H9 (cell line): Measurements from ENCODE around the gene HNRNPF. TPM values are rescaled to one million over a fixed set of nuclear protein-coding genes. Genes with fewer than 3 reads are reported as not detected.
A peak's percentile ranks its signal among the peaks of the same experiment; 100 is the strongest.

Experiments used
- DNase-seq: peaks from one replicate; pipeline ENCODE4 v3.0.0-alpha.2; 2017
- H2AFZ ChIP-seq: one replicate; pipeline ENCODE4 v1.6.1; 2013; ENCODE audit warnings: mild to moderate bottlenecking, low read length, control low read depth, moderate library complexity
- H2AK5ac ChIP-seq: 2 replicates; pipeline ENCODE4 v1.6.1; 2013; ENCODE audit warnings: low read length, control low read depth, mixed read lengths; ENCODE audit not compliant: insufficient read length
- H2BK120ac ChIP-seq: one replicate; pipeline ENCODE4 v1.6.1; 2013; ENCODE audit warnings: low read depth, mild to moderate bottlenecking, low read length, control low read depth, inconsistent platforms; ENCODE audit not compliant: poor library complexity, severe bottlenecking
- H2BK12ac ChIP-seq: 2 replicates; pipeline ENCODE4 v1.6.1; 2013; ENCODE audit warnings: low read length, control low read depth, mixed read lengths, low read depth; ENCODE audit not compliant: insufficient read length
- H2BK15ac ChIP-seq: 2 replicates; pipeline ENCODE4 v1.6.1; 2013; ENCODE audit warnings: low read depth, low read length, control low read depth
- H2BK20ac ChIP-seq: one replicate; pipeline ENCODE4 v1.6.1; 2013; ENCODE audit warnings: low read depth, mild to moderate bottlenecking, low read length, control low read depth, inconsistent platforms; ENCODE audit not compliant: poor library complexity, severe bottlenecking
- H2BK5ac ChIP-seq: 2 replicates; pipeline ENCODE4 v1.6.1; 2013; ENCODE audit warnings: low read length, control low read depth, mixed read lengths; ENCODE audit not compliant: insufficient read length
- H3K14ac ChIP-seq: 2 replicates; pipeline ENCODE4 v1.6.1; 2013; ENCODE audit warnings: low read length, control low read depth; ENCODE audit not compliant: insufficient read depth
- H3K18ac ChIP-seq: 2 replicates; pipeline ENCODE4 v1.6.1; 2013; ENCODE audit warnings: low read depth, mild to moderate bottlenecking, mixed read lengths, low read length, control low read depth; ENCODE audit not compliant: insufficient read length
- H3K23ac ChIP-seq: 2 replicates; pipeline ENCODE4 v1.6.1; 2013; ENCODE audit warnings: low read length, control low read depth, mixed read lengths, low read depth; ENCODE audit not compliant: insufficient read length
- H3K23me2 ChIP-seq: 2 replicates; pipeline ENCODE4 v1.6.1; 2013; ENCODE audit warnings: low read depth, mild to moderate bottlenecking, mixed read lengths, low read length, control low read depth; ENCODE audit not compliant: insufficient read length, poor library complexity, severe bottlenecking
- H3K27ac ChIP-seq: 2 replicates; pipeline ENCODE4 v1.5.1; 2013; ENCODE audit warnings: low read length, control low read depth, mixed read lengths, low read depth; ENCODE audit not compliant: insufficient read length
- H3K27me3 ChIP-seq: 2 replicates; pipeline ENCODE4 v1.6.1; 2013; ENCODE audit warnings: low read length, control low read depth, inconsistent platforms; ENCODE audit not compliant: insufficient read depth
- H3K4ac ChIP-seq: 2 replicates; pipeline ENCODE4 v1.6.1; 2013; ENCODE audit warnings: low read depth, mild to moderate bottlenecking, control low read depth, inconsistent platforms, low read length, moderate library complexity
- H3K4me1 ChIP-seq: 2 replicates; pipeline ENCODE4 v1.6.1; 2013; ENCODE audit warnings: low read length, control low read depth, inconsistent platforms; ENCODE audit not compliant: insufficient read depth
- H3K4me2 ChIP-seq: 2 replicates; pipeline ENCODE4 v1.6.1; 2013; ENCODE audit warnings: low read length, control low read depth, mixed read lengths; ENCODE audit not compliant: insufficient read length, insufficient read depth
- H3K56ac ChIP-seq: 2 replicates; pipeline ENCODE4 v1.6.1; 2013; ENCODE audit warnings: low read depth, mild to moderate bottlenecking, mixed read lengths, low read length, control low read depth; ENCODE audit not compliant: insufficient read length
- H3K79me1 ChIP-seq: 2 replicates; pipeline ENCODE4 v1.6.1; 2013; ENCODE audit warnings: low read depth, mild to moderate bottlenecking, moderate library complexity, low read length, control low read depth, inconsistent platforms; ENCODE audit not compliant: insufficient read depth, poor library complexity, severe bottlenecking
- H3K79me2 ChIP-seq: 2 replicates; pipeline ENCODE4 v1.6.1; 2013; ENCODE audit warnings: low read length, control low read depth, inconsistent platforms; ENCODE audit not compliant: insufficient read depth
- H3K9ac ChIP-seq: 2 replicates; pipeline ENCODE4 v1.6.1; 2013; ENCODE audit warnings: low read length, control low read depth, mixed read lengths; ENCODE audit not compliant: insufficient read length; ENCODE audit errors: extremely low read depth
- H3K9me3 ChIP-seq: one replicate; pipeline ENCODE4 v1.6.1; 2013; ENCODE audit warnings: low read depth, low read length, inconsistent platforms; ENCODE audit not compliant: control insufficient read depth
- H3T11ph ChIP-seq: one replicate; pipeline ENCODE4 v1.6.1; 2013; ENCODE audit warnings: mild to moderate bottlenecking, low read length, control low read depth, inconsistent platforms
- H4K20me1 ChIP-seq: one replicate; pipeline ENCODE4 v1.6.1; 2013; ENCODE audit not compliant: control insufficient read depth, insufficient read length, insufficient read depth
- H4K5ac ChIP-seq: 2 replicates; pipeline ENCODE4 v1.6.1; 2013; ENCODE audit warnings: low read depth, mild to moderate bottlenecking, mixed read lengths, low read length, control low read depth; ENCODE audit not compliant: insufficient read length
- H4K8ac ChIP-seq: replicated peaks from 2 replicates; pipeline ENCODE4 v1.6.1; 2013; ENCODE audit warnings: low read length, control low read depth, mixed read lengths, low read depth; ENCODE audit not compliant: insufficient read length
- H4K91ac ChIP-seq: 2 replicates; pipeline ENCODE4 v1.6.1; 2013; ENCODE audit warnings: low read depth, mild to moderate bottlenecking, moderate library complexity, mixed read lengths, low read length, control low read depth; ENCODE audit not compliant: insufficient read length
- H3K27ac Mint-ChIP-seq, 3 experiments: 2 replicates in 2 of 3; 3 replicates in 1 of 3; pipeline ENCODE4 v1.8.0; 2020 to 2021; ENCODE audit warnings: mixed read lengths in 3 of 3, mild to moderate bottlenecking in 1 of 3, moderate library complexity in 1 of 3
- H3K27me3 Mint-ChIP-seq: 2 replicates; pipeline ENCODE4 v1.8.0; 2021; ENCODE audit warnings: low read depth, mild to moderate bottlenecking, moderate library complexity, mixed read lengths
- H3K36me3 Mint-ChIP-seq, 3 experiments: 2 replicates in 2 of 3; 3 replicates in 1 of 3; pipeline ENCODE4 v1.8.0; 2020 to 2021; ENCODE audit warnings: low read depth in 3 of 3, mixed read lengths in 3 of 3; ENCODE audit not compliant: insufficient read depth in 1 of 3
- H3K4me1 Mint-ChIP-seq, 2 experiments: 2 replicates each; pipeline ENCODE4 v1.8.0; 2020; ENCODE audit warnings: mixed read lengths in 2 of 2
- H3K4me3 Mint-ChIP-seq, 2 experiments: 2 replicates in 1 of 2; 3 replicates in 1 of 2; pipeline ENCODE4 v1.8.0; 2020 to 2021; ENCODE audit warnings: mild to moderate bottlenecking in 2 of 2, mixed read lengths in 2 of 2, moderate library complexity in 1 of 2
- H3K9me3 Mint-ChIP-seq, 2 experiments: 2 replicates in 1 of 2; 3 replicates in 1 of 2; pipeline ENCODE4 v1.8.0; 2020; ENCODE audit warnings: mild to moderate bottlenecking in 2 of 2, mixed read lengths in 2 of 2, moderate library complexity in 1 of 2
- WGBS: extraction: QIAGEN DNeasy Blood & Tissue Kit; methylation state at CpG from one replicate; pipeline ENCODE4 v1.1.7; 2013; ENCODE audit warnings: missing lambda C conversion rate, low lambda C conversion rate, mixed read lengths; ENCODE audit not compliant: insufficient read length; ENCODE audit errors: extremely low coverage; 5-methylcytosine and 5-hydroxymethylcytosine counted together
- total RNA-seq: library from RNA; stranded (reverse); gene quantifications from 2 replicates; pipeline ENCODE4 v1.2.1, GENCODE V29; 2021
- TF ChIP-seq, protein P1 (sequence below): fragments of 200-600 bp; sonication (generic); conservative IDR thresholded peaks from 3 replicates; pipeline ENCODE4 v1.8.0; 2021; ENCODE audit warnings: antibody characterized with exemption, mild to moderate bottlenecking

HNRNPF gene
- total RNA-seq, 1 experiment from 2014 or later = 411 TPM

DNA sequence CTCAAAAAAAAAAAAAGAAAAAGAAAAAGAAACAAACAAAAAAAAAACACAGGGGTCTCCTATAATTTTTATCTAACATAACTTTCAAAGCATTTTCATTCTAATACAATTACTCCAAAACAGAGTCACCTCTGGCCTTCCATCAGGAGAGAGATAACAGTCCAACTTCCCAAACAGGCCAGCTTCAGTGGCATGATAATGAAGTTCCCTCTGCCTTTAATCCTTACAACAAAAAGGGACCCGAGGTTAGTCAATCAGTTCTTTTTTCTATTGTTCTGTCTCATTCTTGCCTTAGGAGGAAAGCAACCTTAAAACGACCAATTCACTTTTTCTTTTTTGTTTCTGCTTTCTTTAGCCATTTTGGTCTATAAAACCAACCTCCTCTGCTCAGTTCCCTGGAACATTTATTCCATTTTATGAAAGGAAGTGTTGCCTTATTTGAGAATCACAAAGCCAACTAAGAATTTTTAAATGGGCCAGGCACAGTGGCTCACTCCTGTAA is 54.1 kb downstream of the HNRNPF start:
- no peak overlapping the region for H2BK120ac ChIP-seq
- no peak overlapping the region for H4K8ac ChIP-seq
- no peaks in the 10 kb centered on the region for H3K79me1 ChIP-seq
- H3K27me3 ChIP-seq = no peaks in the 10 kb centered on the region
- no peak overlapping the region for H3K56ac ChIP-seq
- H2BK12ac ChIP-seq = no peak overlapping the region
- H3K23me2 ChIP-seq = no peaks in the 10 kb centered on the region
- H3K9ac ChIP-seq = no peak overlapping the region
- H3K27ac Mint-ChIP-seq = peak overlapping the region in 2 of 3 experiments; percentile 69 to 90; a peak in 3 of 7 replicates
- TF ChIP-seq, protein P1, sequence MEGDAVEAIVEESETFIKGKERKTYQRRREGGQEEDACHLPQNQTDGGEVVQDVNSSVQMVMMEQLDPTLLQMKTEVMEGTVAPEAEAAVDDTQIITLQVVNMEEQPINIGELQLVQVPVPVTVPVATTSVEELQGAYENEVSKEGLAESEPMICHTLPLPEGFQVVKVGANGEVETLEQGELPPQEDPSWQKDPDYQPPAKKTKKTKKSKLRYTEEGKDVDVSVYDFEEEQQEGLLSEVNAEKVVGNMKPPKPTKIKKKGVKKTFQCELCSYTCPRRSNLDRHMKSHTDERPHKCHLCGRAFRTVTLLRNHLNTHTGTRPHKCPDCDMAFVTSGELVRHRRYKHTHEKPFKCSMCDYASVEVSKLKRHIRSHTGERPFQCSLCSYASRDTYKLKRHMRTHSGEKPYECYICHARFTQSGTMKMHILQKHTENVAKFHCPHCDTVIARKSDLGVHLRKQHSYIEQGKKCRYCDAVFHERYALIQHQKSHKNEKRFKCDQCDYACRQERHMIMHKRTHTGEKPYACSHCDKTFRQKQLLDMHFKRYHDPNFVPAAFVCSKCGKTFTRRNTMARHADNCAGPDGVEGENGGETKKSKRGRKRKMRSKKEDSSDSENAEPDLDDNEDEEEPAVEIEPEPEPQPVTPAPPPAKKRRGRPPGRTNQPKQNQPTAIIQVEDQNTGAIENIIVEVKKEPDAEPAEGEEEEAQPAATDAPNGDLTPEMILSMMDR = no peak
- no peak overlapping the region for H2BK15ac ChIP-seq
- no peak overlapping the region; a peak in 1 of 5 replicates for H3K4me3 Mint-ChIP-seq
- no peak overlapping the region for H3K23ac ChIP-seq
- no peaks in the 10 kb centered on the region for H4K20me1 ChIP-seq
- no peak overlapping the region for H2AK5ac ChIP-seq
- H2BK5ac ChIP-seq = no peak overlapping the region
- H3K18ac ChIP-seq = no peak overlapping the region
- H3K4me1 ChIP-seq = peaks cover 2% of the 10 kb centered on the region; the same call in 1 of the 2 replicates
- peaks cover 27 to 41% of the 10 kb centered on the region in 2 experiments for H3K4me1 Mint-ChIP-seq
- no peak overlapping the region for H3K4ac ChIP-seq
- H3K27ac ChIP-seq = no peak overlapping the region
- no peak overlapping the region for H2BK20ac ChIP-seq
- DNase-seq = no peak
- H2AFZ ChIP-seq = no peak overlapping the region
- H3K9me3 Mint-ChIP-seq = no peaks in the 10 kb centered on the region
- no peak overlapping the region for H3K4me2 ChIP-seq
- no peaks in the 10 kb centered on the region for H3K79me2 ChIP-seq
- H3K9me3 ChIP-seq = no peaks in the 10 kb centered on the region
- no peak overlapping the region for H3K14ac ChIP-seq
- WGBS = no CpG with 5 or more reads among the region's 2 CpGs
- no peaks in the 10 kb centered on the region for H3K27me3 Mint-ChIP-seq
- H4K5ac ChIP-seq = no peak overlapping the region
- no peak overlapping the region for H3T11ph ChIP-seq
- H3K36me3 Mint-ChIP-seq = no peaks in the 10 kb centered on the region
- no peak overlapping the region for H4K91ac ChIP-seq
